DOHH2 (cell line): ENCODE results near the gene ADNP2.

Source experiments
- EZH2phosphoT487 ChIP-seq: fragments of 200-600 bp; sonication (generic); IDR thresholded peaks from 2 replicates; pipeline ENCODE4 v1.6.1; 2017; ENCODE audit warnings: borderline replicate concordance, mild to moderate bottlenecking, antibody characterized with exemption, low read length, moderate library complexity, mixed read lengths
- TF ChIP-seq, protein P1 (sequence below): fragments of 200-600 bp; sonication (generic); IDR thresholded peaks from one replicate; pipeline ENCODE4 v1.5.1; 2014; ENCODE audit warnings: antibody characterized with exemption, mild to moderate bottlenecking, low read depth, low read length; ENCODE audit not compliant: poor library complexity, severe bottlenecking

DNA sequence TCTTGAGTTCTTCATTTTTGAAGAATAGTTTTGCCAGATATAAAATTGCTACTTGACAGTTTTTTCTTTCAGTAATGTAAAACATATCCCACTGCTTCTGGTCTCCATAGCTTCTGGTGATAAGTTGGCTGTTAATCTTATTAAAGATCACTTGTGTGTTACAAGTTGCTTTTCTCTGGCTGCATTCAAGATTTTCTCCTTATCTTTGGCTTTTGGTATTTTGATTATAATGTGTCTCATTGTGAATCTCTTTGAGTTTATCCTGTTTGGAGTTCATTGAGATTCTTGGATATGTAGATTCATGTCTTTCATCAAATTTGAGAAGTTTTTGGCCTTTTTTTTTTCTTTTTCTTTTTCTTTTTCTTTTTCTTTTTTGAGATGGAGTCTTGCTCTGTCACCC is 20.2 kb upstream of the ADNP2 start:
- TF ChIP-seq, protein P1, sequence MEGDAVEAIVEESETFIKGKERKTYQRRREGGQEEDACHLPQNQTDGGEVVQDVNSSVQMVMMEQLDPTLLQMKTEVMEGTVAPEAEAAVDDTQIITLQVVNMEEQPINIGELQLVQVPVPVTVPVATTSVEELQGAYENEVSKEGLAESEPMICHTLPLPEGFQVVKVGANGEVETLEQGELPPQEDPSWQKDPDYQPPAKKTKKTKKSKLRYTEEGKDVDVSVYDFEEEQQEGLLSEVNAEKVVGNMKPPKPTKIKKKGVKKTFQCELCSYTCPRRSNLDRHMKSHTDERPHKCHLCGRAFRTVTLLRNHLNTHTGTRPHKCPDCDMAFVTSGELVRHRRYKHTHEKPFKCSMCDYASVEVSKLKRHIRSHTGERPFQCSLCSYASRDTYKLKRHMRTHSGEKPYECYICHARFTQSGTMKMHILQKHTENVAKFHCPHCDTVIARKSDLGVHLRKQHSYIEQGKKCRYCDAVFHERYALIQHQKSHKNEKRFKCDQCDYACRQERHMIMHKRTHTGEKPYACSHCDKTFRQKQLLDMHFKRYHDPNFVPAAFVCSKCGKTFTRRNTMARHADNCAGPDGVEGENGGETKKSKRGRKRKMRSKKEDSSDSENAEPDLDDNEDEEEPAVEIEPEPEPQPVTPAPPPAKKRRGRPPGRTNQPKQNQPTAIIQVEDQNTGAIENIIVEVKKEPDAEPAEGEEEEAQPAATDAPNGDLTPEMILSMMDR = no peak
- TF ChIP-seq EZH2phosphoT487 = no peak
